Vagina (tissue), 2 donors: Measurements from ENCODE around the gene MIGA2.

Source experiments
- POLR2A ChIP-seq, 2 donors: fragments of 450-650 bp; IDR thresholded peaks; one replicate each; pipeline ENCODE4 v1.6.1; 2017; ENCODE audit warnings: antibody characterized with exemption in 2 of 2, mild to moderate bottlenecking in 2 of 2, moderate library complexity in 2 of 2
- POLR2AphosphoS5 ChIP-seq, 2 donors: sonication (generic); formaldehyde crosslinking; IDR thresholded peaks; one replicate each; pipeline ENCODE4 v1.9.0; 2017; ENCODE audit warnings: antibody characterized with exemption in 2 of 2, mild to moderate bottlenecking in 2 of 2, low read depth in 1 of 2; ENCODE audit not compliant: insufficient read depth in 1 of 2
- TF ChIP-seq, protein P1 (sequence below), 3 experiments: fragments of 450-650 bp in 2 of 3; fragments of 200-600 bp in 1 of 3; sonication (generic) in 1 of 3; IDR thresholded peaks; one replicate each; pipeline ENCODE4 v1.5.1; 2017 to 2019; ENCODE audit warnings: antibody characterized with exemption in 3 of 3, mild to moderate bottlenecking in 2 of 3, moderate library complexity in 2 of 3

DNA sequence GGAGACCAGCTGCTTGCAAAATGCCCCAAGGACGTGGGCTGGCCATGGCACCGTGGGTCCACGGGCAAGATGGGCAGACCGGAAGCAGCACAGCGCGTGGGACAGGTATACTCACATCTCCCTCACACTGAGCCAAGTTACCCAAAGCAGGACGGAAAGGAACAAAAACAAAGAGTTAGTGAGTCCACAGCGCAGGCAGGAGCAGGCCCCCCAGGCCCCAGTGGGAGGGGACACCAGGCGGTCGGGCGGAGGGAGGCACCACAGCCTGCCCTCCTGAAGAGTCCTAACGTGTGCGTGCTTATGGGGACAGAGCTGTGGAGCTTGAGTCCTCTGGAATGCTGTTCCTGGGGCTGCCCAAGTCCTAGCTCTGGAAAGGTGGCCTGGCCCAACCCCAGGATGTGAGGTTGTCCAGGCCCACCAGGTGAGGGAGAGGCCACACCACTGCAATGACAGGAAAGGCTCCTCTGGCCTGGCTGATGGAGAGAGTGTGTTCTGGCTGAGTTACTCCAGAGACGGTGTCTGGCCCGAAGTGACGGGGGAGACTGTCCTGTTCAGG lies 23.5 kb upstream of the MIGA2 start:
- TF ChIP-seq, protein P1, sequence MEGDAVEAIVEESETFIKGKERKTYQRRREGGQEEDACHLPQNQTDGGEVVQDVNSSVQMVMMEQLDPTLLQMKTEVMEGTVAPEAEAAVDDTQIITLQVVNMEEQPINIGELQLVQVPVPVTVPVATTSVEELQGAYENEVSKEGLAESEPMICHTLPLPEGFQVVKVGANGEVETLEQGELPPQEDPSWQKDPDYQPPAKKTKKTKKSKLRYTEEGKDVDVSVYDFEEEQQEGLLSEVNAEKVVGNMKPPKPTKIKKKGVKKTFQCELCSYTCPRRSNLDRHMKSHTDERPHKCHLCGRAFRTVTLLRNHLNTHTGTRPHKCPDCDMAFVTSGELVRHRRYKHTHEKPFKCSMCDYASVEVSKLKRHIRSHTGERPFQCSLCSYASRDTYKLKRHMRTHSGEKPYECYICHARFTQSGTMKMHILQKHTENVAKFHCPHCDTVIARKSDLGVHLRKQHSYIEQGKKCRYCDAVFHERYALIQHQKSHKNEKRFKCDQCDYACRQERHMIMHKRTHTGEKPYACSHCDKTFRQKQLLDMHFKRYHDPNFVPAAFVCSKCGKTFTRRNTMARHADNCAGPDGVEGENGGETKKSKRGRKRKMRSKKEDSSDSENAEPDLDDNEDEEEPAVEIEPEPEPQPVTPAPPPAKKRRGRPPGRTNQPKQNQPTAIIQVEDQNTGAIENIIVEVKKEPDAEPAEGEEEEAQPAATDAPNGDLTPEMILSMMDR (IDR thresholded peaks at IDR 0.05), result no peak
- TF ChIP-seq POLR2A (IDR thresholded peaks at IDR 0.05) (no peak), POLR2AphosphoS5 (IDR thresholded peaks at IDR 0.05; ENCODE audit: insufficient read depth in 1 of 2, low read depth in 1 of 2) (no peak)
